ENCODE measurements around the gene PRRG1. TPM values are rescaled to one million over a fixed set of nuclear protein-coding genes. Genes with fewer than 3 reads are reported as not detected.
"Not testable (repeated sequence)": the region's sequence is repeated elsewhere in the genome, so short reads cannot be mapped to it uniquely, and the experiment has no call there.

Gene PRRG1
- 12.9 TPM for total RNA-seq
- long read RNA-seq, full-length matches to known transcripts = 4 of 4 reads
- long read RNA-seq, partial matches to known transcripts = 0 of 4 reads
- long read RNA-seq, other reads (novel, unspliced or antisense) = 0 of 4 reads

GRCh38 chrX:37349221-37350033, at the start of gene PRRG1:
Gene PRRG1 (plus strand): TSS chrX:37349364. CDS start chrX:37406250, 56,886 bp downstream.
- no peak for TF ChIP-seq CTCF (IDR thresholded peaks at IDR 0.05; ENCODE audit: borderline replicate concordance)
- intact Hi-C loops (cut with micrococcal nuclease) = no loop called here
- Histone ChIP-seq H3K27ac (replicated peaks) (peak within 1 kb of the TSS; percentile 93), H3K9me3 (replicated peaks) (no peaks in the 10 kb centered on the region), H3K4me3 (peak within 1 kb of the TSS; percentile 79), H3K27me3 (ENCODE audit: low read depth) (no peaks in the 10 kb centered on the region), H3K36me3 (no peaks in the 10 kb centered on the region), H3K4me1 (peaks cover 33% of the 10 kb centered on the region)
- DNase-seq = peak; percentile 78

GRCh38 chrX:37302569-37302968, 46.6 kb upstream of the PRRG1 start:
- peak; percentile 58 for TF ChIP-seq CTCF (IDR thresholded peaks at IDR 0.05; ENCODE audit: borderline replicate concordance)
- H3K4me1 ChIP-seq = no peaks in the 10 kb centered on the region
- no peak overlapping the region for H3K4me3 ChIP-seq
- no peaks in the 10 kb centered on the region for H3K36me3 ChIP-seq
- no peaks in the 10 kb centered on the region for H3K9me3 ChIP-seq (replicated peaks)
- peak; percentile 12 for DNase-seq
- H3K27me3 ChIP-seq (ENCODE audit: low read depth) = no peaks in the 10 kb centered on the region
- H3K27ac ChIP-seq (replicated peaks) = no peak overlapping the region
- intact Hi-C loops (cut with micrococcal nuclease) = no loop called here

GRCh38 chrX:37305238-37305637, 43.9 kb upstream of the PRRG1 start:
- H3K9me3 ChIP-seq (replicated peaks); H3K27me3 ChIP-seq (ENCODE audit: low read depth); DNase-seq; intact Hi-C loops (cut with micrococcal nuclease); H3K36me3 ChIP-seq; H3K27ac ChIP-seq (replicated peaks); H3K4me1 ChIP-seq; H3K4me3 ChIP-seq: not testable (repeated sequence)

DNA sequence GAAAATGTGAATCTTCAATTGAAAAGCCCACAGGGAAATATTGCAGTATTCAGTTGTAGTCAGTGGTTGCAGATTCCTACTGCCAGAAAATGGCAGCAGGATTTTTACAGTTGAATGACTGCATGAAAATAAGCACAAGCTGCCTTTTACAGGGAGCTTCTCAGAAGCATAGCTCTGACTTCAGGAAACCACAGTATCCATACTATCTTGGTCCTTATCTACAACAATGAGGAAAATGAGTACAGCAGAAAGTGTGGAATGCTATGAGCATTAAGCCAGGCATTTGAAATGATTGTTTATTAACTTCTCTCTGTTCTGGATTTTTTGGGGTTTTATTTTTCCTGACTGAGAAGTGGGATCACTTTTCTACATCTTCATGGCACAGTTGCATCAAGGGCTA, 34.6 kb upstream of the PRRG1 start:
- Histone ChIP-seq H3K9me3 (replicated peaks) (no peaks in the 10 kb centered on the region), H3K27me3 (ENCODE audit: low read depth) (no peaks in the 10 kb centered on the region), H3K4me3 (no peak overlapping the region), H3K4me1 (no peaks in the 10 kb centered on the region), H3K27ac (replicated peaks) (no peak overlapping the region), H3K36me3 (no peaks in the 10 kb centered on the region)
- DNase-seq = no peak
- intact Hi-C loops (cut with micrococcal nuclease) = no loop called here
- TF ChIP-seq CTCF (IDR thresholded peaks at IDR 0.05; ENCODE audit: borderline replicate concordance) = no peak

GRCh38 chrX:37315511-37316248, 33.5 kb upstream of the PRRG1 start:
- intact Hi-C loops (cut with micrococcal nuclease) = no loop called here
- TF ChIP-seq CTCF (IDR thresholded peaks at IDR 0.05; ENCODE audit: borderline replicate concordance) = no peak
- Histone ChIP-seq H3K27ac (replicated peaks) (no peak overlapping the region), H3K27me3 (ENCODE audit: low read depth) (no peaks in the 10 kb centered on the region), H3K36me3 (no peaks in the 10 kb centered on the region), H3K4me3 (no peak overlapping the region), H3K4me1 (no peaks in the 10 kb centered on the region), H3K9me3 (replicated peaks) (no peaks in the 10 kb centered on the region)
- no peak for DNase-seq

Data from left ventricle myocardium inferior (tissue), 1 donor.